ENCODE measurements around the gene MPP2.

DNA sequence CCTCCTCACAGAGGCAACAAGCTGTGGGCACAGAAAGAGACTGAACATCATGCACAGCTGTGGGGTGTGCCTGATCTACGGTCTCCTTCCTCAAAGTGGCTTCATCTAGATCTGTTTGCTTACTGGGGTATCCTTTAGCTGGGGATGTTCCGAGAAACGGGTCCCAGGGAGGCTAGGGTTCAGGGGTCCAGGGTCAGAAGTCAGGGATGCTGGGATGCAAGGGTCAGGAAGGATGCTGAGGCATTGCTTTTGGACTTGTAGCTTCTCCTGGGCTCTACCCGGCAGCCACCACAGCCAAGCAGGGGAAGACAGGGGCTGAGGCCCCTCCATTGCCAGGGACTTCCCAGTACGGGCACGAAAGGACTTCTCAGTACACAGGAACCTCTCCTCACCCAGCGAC, 53.8 kb downstream of the MPP2 start:
- TF ChIP-seq, protein P1, sequence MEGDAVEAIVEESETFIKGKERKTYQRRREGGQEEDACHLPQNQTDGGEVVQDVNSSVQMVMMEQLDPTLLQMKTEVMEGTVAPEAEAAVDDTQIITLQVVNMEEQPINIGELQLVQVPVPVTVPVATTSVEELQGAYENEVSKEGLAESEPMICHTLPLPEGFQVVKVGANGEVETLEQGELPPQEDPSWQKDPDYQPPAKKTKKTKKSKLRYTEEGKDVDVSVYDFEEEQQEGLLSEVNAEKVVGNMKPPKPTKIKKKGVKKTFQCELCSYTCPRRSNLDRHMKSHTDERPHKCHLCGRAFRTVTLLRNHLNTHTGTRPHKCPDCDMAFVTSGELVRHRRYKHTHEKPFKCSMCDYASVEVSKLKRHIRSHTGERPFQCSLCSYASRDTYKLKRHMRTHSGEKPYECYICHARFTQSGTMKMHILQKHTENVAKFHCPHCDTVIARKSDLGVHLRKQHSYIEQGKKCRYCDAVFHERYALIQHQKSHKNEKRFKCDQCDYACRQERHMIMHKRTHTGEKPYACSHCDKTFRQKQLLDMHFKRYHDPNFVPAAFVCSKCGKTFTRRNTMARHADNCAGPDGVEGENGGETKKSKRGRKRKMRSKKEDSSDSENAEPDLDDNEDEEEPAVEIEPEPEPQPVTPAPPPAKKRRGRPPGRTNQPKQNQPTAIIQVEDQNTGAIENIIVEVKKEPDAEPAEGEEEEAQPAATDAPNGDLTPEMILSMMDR (IDR thresholded peaks at IDR 0.05) = no peak
- TF ChIP-seq EP300 (IDR thresholded peaks at IDR 0.05) = no peak

Measured in sigmoid colon (tissue), 4 donors.